ENCODE measurements around the gene MYL4.
A peak's percentile ranks its signal among the peaks of the same experiment; 100 is the strongest.

The MYL4 gene

GRCh38 chr17:47254403-47254943 is 45.3 kb downstream of the MYL4 start:
- no peak overlapping the region for H2BK12ac ChIP-seq (ENCODE audit: low read length)
- H2AK5ac ChIP-seq (ENCODE audit: low read depth, low read length), result no peak overlapping the region
- peak overlapping the region; percentile 100 for H2AFZ ChIP-seq (ENCODE audit: low read length)
- H2BK120ac ChIP-seq (ENCODE audit: low read depth, low read length), result no peak overlapping the region
- peak overlapping the region; percentile 75 for H3K4me2 ChIP-seq (ENCODE audit: insufficient read depth, low read length, poor library complexity, severe bottlenecking)
- H3K18ac ChIP-seq (ENCODE audit: low read length), result no peak overlapping the region
- H2BK5ac ChIP-seq (ENCODE audit: low read length), result no peak overlapping the region
- no peak overlapping the region for H2BK15ac ChIP-seq (ENCODE audit: low read length)
- no peak overlapping the region for H4K91ac ChIP-seq (ENCODE audit: low read depth, low read length, poor library complexity)
- DNase-seq (ENCODE audit: low spot score), result no peak
- H3K27me3 ChIP-seq (ENCODE audit: control insufficient read depth in 3 of 3, insufficient read depth in 3 of 3, low read depth in 1 of 3, low read length in 3 of 3), result peaks cover 6 to 37% (median 18%) of the 10 kb centered on the region in 3 experiments
- peaks cover 3 to 20% of the 10 kb centered on the region in 2 donors for H3K4me1 ChIP-seq (ENCODE audit: control insufficient read depth in 2 of 2, insufficient read depth in 1 of 2, low read depth in 1 of 2, low read length in 2 of 2)
- no peak overlapping the region for H4K8ac ChIP-seq (ENCODE audit: low read depth, low read length)
- H3K4ac ChIP-seq (ENCODE audit: low read length), result no peak overlapping the region
- H3K36me3 ChIP-seq (replicated peaks in 1 of 2; ENCODE audit: control insufficient read depth in 2 of 2, insufficient read depth in 2 of 2, low read length in 2 of 2), result no peaks in the 10 kb centered on the region
- peak overlapping the region; percentile 86 for H3K23ac ChIP-seq (ENCODE audit: low read depth, low read length, poor library complexity)
- WGBS, 2 donors (ENCODE audit: extremely low coverage in 2 of 2, insufficient read length in 2 of 2, insufficient replicate concordance in 1 of 2), result no CpG with 5 or more reads among the region's 15 CpGs
- no peak overlapping the region for H3K9ac ChIP-seq (ENCODE audit: low read depth, low read length, poor library complexity)
- no peak overlapping the region for H3K27ac ChIP-seq (replicated peaks; ENCODE audit: low read length)
- peaks cover 0 to 7% of the 10 kb centered on the region in 2 donors for H3K9me3 ChIP-seq (replicated peaks in 1 of 2; ENCODE audit: control insufficient read depth in 2 of 2, insufficient read depth in 1 of 2, low read depth in 1 of 2, low read length in 2 of 2)
- H3K79me1 ChIP-seq (ENCODE audit: low read depth, low read length), result no peaks in the 10 kb centered on the region
- peak overlapping the region; percentile 65 to 84 for H3K4me3 ChIP-seq (ENCODE audit: low read length in 2 of 2)
- no peak overlapping the region for H3K14ac ChIP-seq (ENCODE audit: low read length)

GRCh38 chr17:47257651-47258339 is 48.6 kb downstream of the MYL4 start:
- Histone ChIP-seq H4K91ac (ENCODE audit: low read depth, low read length, poor library complexity) (no peak overlapping the region), H3K23ac (ENCODE audit: low read depth, low read length, poor library complexity) (no peak overlapping the region), H3K4ac (ENCODE audit: low read length) (no peak overlapping the region), H3K9me3 (replicated peaks in 1 of 2; ENCODE audit: control insufficient read depth in 2 of 2, insufficient read depth in 1 of 2, low read depth in 1 of 2, low read length in 2 of 2) (peaks cover 0 to 7% of the 10 kb centered on the region in 2 donors), H2AFZ (ENCODE audit: low read length) (no peak overlapping the region), H2BK5ac (ENCODE audit: low read length) (no peak overlapping the region), H3K18ac (ENCODE audit: low read length) (no peak overlapping the region), H3K36me3 (replicated peaks in 1 of 2; ENCODE audit: control insufficient read depth in 2 of 2, insufficient read depth in 2 of 2, low read length in 2 of 2) (no peaks in the 10 kb centered on the region), H2AK5ac (ENCODE audit: low read depth, low read length) (no peak overlapping the region), H3K27me3 (ENCODE audit: control insufficient read depth in 3 of 3, insufficient read depth in 3 of 3, low read depth in 1 of 3, low read length in 3 of 3) (peaks cover 5 to 31% (median 14%) of the 10 kb centered on the region in 3 experiments), H3K4me3 (ENCODE audit: low read length in 2 of 2) (no peak overlapping the region), H3K79me1 (ENCODE audit: low read depth, low read length) (no peaks in the 10 kb centered on the region), H3K14ac (ENCODE audit: low read length) (no peak overlapping the region), H2BK12ac (ENCODE audit: low read length) (no peak overlapping the region), H3K27ac (replicated peaks; ENCODE audit: low read length) (no peak overlapping the region), H3K4me1 (ENCODE audit: control insufficient read depth in 2 of 2, insufficient read depth in 1 of 2, low read depth in 1 of 2, low read length in 2 of 2) (peaks cover 4% of the 10 kb centered on the region in 2 donors), H2BK120ac (ENCODE audit: low read depth, low read length) (no peak overlapping the region), H3K4me2 (ENCODE audit: insufficient read depth, low read length, poor library complexity, severe bottlenecking) (no peak overlapping the region), H4K8ac (ENCODE audit: low read depth, low read length) (no peak overlapping the region), H2BK15ac (ENCODE audit: low read length) (no peak overlapping the region), H3K9ac (ENCODE audit: low read depth, low read length, poor library complexity) (no peak overlapping the region)
- no peak for DNase-seq (ENCODE audit: low spot score)
- no CpG with 5 or more reads among the region's 9 CpGs for WGBS, 2 donors (ENCODE audit: extremely low coverage in 2 of 2, insufficient read length in 2 of 2, insufficient replicate concordance in 1 of 2)

- Histone ChIP-seq H2BK120ac (ENCODE audit: low read depth, low read length) (no peak overlapping the region), H2AK5ac (ENCODE audit: low read depth, low read length) (no peak overlapping the region), H3K4me3 (ENCODE audit: low read length in 2 of 2) (no peak overlapping the region), H3K27ac (replicated peaks; ENCODE audit: low read length) (no peak overlapping the region), H3K18ac (ENCODE audit: low read length) (no peak overlapping the region), H2BK15ac (ENCODE audit: low read length) (no peak overlapping the region), H2BK5ac (ENCODE audit: low read length) (no peak overlapping the region), H3K4ac (ENCODE audit: low read length) (no peak overlapping the region), H4K91ac (ENCODE audit: low read depth, low read length, poor library complexity) (no peak overlapping the region), H2BK12ac (ENCODE audit: low read length) (no peak overlapping the region), H3K4me1 (ENCODE audit: control insufficient read depth in 2 of 2, insufficient read depth in 1 of 2, low read depth in 1 of 2, low read length in 2 of 2) (peaks cover 5 to 9% of the 10 kb centered on the region in 2 donors), H3K9ac (ENCODE audit: low read depth, low read length, poor library complexity) (no peak overlapping the region), H3K27me3 (ENCODE audit: control insufficient read depth in 3 of 3, insufficient read depth in 3 of 3, low read depth in 1 of 3, low read length in 3 of 3) (peaks cover 0 to 2% (median 0%) of the 10 kb centered on the region in 3 experiments), H3K23ac (ENCODE audit: low read depth, low read length, poor library complexity) (no peak overlapping the region), H3K9me3 (replicated peaks in 1 of 2; ENCODE audit: control insufficient read depth in 2 of 2, insufficient read depth in 1 of 2, low read depth in 1 of 2, low read length in 2 of 2) (peaks cover 0 to 2% of the 10 kb centered on the region in 2 donors), H2AFZ (ENCODE audit: low read length) (no peak overlapping the region), H3K36me3 (replicated peaks in 1 of 2; ENCODE audit: control insufficient read depth in 2 of 2, insufficient read depth in 2 of 2, low read length in 2 of 2) (no peaks in the 10 kb centered on the region), H3K14ac (ENCODE audit: low read length) (no peak overlapping the region), H3K79me1 (ENCODE audit: low read depth, low read length) (no peaks in the 10 kb centered on the region), H3K4me2 (ENCODE audit: insufficient read depth, low read length, poor library complexity, severe bottlenecking) (no peak overlapping the region), H4K8ac (ENCODE audit: low read depth, low read length) (no peak overlapping the region)
- DNase-seq (ENCODE audit: low spot score), result no peak
- no CpG with 5 or more reads among the region's 7 CpGs for WGBS, 2 donors (ENCODE audit: extremely low coverage in 2 of 2, insufficient read length in 2 of 2, insufficient replicate concordance in 1 of 2)
Observed at GRCh38 chr17:47262586-47262985, 53.4 kb downstream of the MYL4 start.

- Histone ChIP-seq H4K91ac (ENCODE audit: low read depth, low read length, poor library complexity) (no peak overlapping the region), H2BK12ac (ENCODE audit: low read length) (no peak overlapping the region), H3K36me3 (replicated peaks in 1 of 2; ENCODE audit: control insufficient read depth in 2 of 2, insufficient read depth in 2 of 2, low read length in 2 of 2) (no peaks in the 10 kb centered on the region)
Observed at GRCh38 chr17:47264166-47264565, 55.0 kb downstream of the MYL4 start.

More at GRCh38 chr17:47264166-47264565, 55.0 kb downstream of the MYL4 start:
- Histone ChIP-seq H3K79me1 (ENCODE audit: low read depth, low read length) (no peaks in the 10 kb centered on the region), H2BK5ac (ENCODE audit: low read length) (no peak overlapping the region), H2BK120ac (ENCODE audit: low read depth, low read length) (no peak overlapping the region), H2AFZ (ENCODE audit: low read length) (no peak overlapping the region), H3K4me1 (ENCODE audit: control insufficient read depth in 2 of 2, insufficient read depth in 1 of 2, low read depth in 1 of 2, low read length in 2 of 2) (peaks cover 5 to 9% of the 10 kb centered on the region in 2 donors), H4K8ac (ENCODE audit: low read depth, low read length) (no peak overlapping the region), H3K27ac (replicated peaks; ENCODE audit: low read length) (no peak overlapping the region), H2BK15ac (ENCODE audit: low read length) (no peak overlapping the region), H3K14ac (ENCODE audit: low read length) (no peak overlapping the region), H3K9me3 (replicated peaks in 1 of 2; ENCODE audit: control insufficient read depth in 2 of 2, insufficient read depth in 1 of 2, low read depth in 1 of 2, low read length in 2 of 2) (peaks cover 0 to 9% of the 10 kb centered on the region in 2 donors), H3K9ac (ENCODE audit: low read depth, low read length, poor library complexity) (no peak overlapping the region), H3K18ac (ENCODE audit: low read length) (no peak overlapping the region), H3K4ac (ENCODE audit: low read length) (no peak overlapping the region), H3K4me2 (ENCODE audit: insufficient read depth, low read length, poor library complexity, severe bottlenecking) (no peak overlapping the region), H3K4me3 (ENCODE audit: low read length in 2 of 2) (no peak overlapping the region), H3K27me3 (ENCODE audit: control insufficient read depth in 3 of 3, insufficient read depth in 3 of 3, low read depth in 1 of 3, low read length in 3 of 3) (no peaks in the 10 kb centered on the region), H2AK5ac (ENCODE audit: low read depth, low read length) (no peak overlapping the region), H3K23ac (ENCODE audit: low read depth, low read length, poor library complexity) (no peak overlapping the region)
- no peak for DNase-seq (ENCODE audit: low spot score)
- WGBS, 2 donors (ENCODE audit: extremely low coverage in 2 of 2, insufficient read length in 2 of 2, insufficient replicate concordance in 1 of 2), result no CpG with 5 or more reads among the region's 2 CpGs
